Neural cell (in vitro differentiated cells): ENCODE data around the gene PCDH18. TPM values are rescaled to one million over a fixed set of nuclear protein-coding genes. Genes with fewer than 3 reads are reported as not detected.
"Not testable (repeated sequence)": the region's sequence is repeated elsewhere in the genome, so short reads cannot be mapped to it uniquely, and the experiment has no call there.

Experiments
- H2AFZ ChIP-seq: fragments of 200-600, 300-800 bp; sonication (generic), shearing (Covaris generic); 2 replicates; pipeline ENCODE4 v1.6.0; 2014; ENCODE audit warnings: low read depth, mild to moderate bottlenecking, antibody characterized with exemption, low read length, moderate library complexity
- H3F3A ChIP-seq: fragments of 200-600 bp; shearing (Covaris generic); 2 replicates; pipeline ENCODE4 v1.6.1; 2016; ENCODE audit warnings: mild to moderate bottlenecking, moderate library complexity, mixed read lengths, antibody characterized with exemption, low read length; ENCODE audit not compliant: insufficient read depth, poor library complexity, severe bottlenecking
- H3K27ac ChIP-seq: fragments of 200-600, 300-800 bp; sonication (generic), shearing (Covaris generic); 2 replicates; pipeline ENCODE4 v1.5.1; 2014; ENCODE audit warnings: mild to moderate bottlenecking, low read length, moderate library complexity
- H3K27me3 ChIP-seq: fragments of 300-800, 200-600 bp; sonication (generic), shearing (Covaris generic); 2 replicates; pipeline ENCODE4 v1.6.0; 2014; ENCODE audit warnings: mild to moderate bottlenecking, low read depth, low read length, moderate library complexity; ENCODE audit not compliant: insufficient read depth
- H3K36me3 ChIP-seq: fragments of 300-800, 200-600 bp; sonication (generic), shearing (Covaris generic); 2 replicates; pipeline ENCODE4 v1.5.1; 2014; ENCODE audit warnings: mild to moderate bottlenecking, antibody characterized with exemption, low read length, moderate library complexity; ENCODE audit not compliant: insufficient read depth
- H3K4me2 ChIP-seq: fragments of 300-800, 200-600 bp; sonication (generic), shearing (Covaris generic); 2 replicates; pipeline ENCODE4 v1.6.0; 2014; ENCODE audit warnings: mild to moderate bottlenecking, low read length
- H3K4me3 ChIP-seq: fragments of 300-800, 200-600 bp; sonication (generic), shearing (Covaris generic); 2 replicates; pipeline ENCODE4 v1.5.1; 2014; ENCODE audit warnings: mild to moderate bottlenecking, low read length, moderate library complexity
- H3K79me2 ChIP-seq: fragments of 200-600 bp; shearing (Covaris generic); replicated peaks from 2 replicates; pipeline ENCODE4 v1.6.0; 2014; ENCODE audit warnings: mild to moderate bottlenecking, low read length, moderate library complexity; ENCODE audit not compliant: insufficient read depth
- H3K9ac ChIP-seq: fragments of 300-800, 200-600 bp; sonication (generic), shearing (Covaris generic); 2 replicates; pipeline ENCODE4 v1.6.1; 2016; ENCODE audit warnings: mild to moderate bottlenecking, low read length, mixed read lengths
- H3K9me2 ChIP-seq: fragments of 200-600 bp; shearing (Covaris generic); 2 replicates; pipeline ENCODE4 v1.6.1; 2016; ENCODE audit warnings: mild to moderate bottlenecking, low read length, mixed read lengths; ENCODE audit not compliant: insufficient read depth
- H3K9me3 ChIP-seq: fragments of 200-600, 300-800 bp; sonication (generic), shearing (Covaris generic); 2 replicates; pipeline ENCODE4 v1.6.1; 2016; ENCODE audit warnings: mild to moderate bottlenecking, mixed run types, low read length, moderate library complexity, mixed read lengths
- H4K20me1 ChIP-seq: fragments of 200-600 bp; shearing (Covaris generic); 2 replicates; pipeline ENCODE4 v1.6.1; 2016; ENCODE audit warnings: mild to moderate bottlenecking, mixed run types; ENCODE audit not compliant: insufficient read depth
- EP300 ChIP-seq: fragments of 450-650 bp; conservative IDR thresholded peaks from 2 replicates; pipeline ENCODE4 v1.6.1; 2014; ENCODE audit warnings: antibody characterized with exemption, mild to moderate bottlenecking, moderate library complexity; ENCODE audit not compliant: poor library complexity, severe bottlenecking
- EZH2 ChIP-seq: fragments of 200-600, 300-800 bp; shearing (Covaris generic), sonication (generic); IDR thresholded peaks from 2 replicates; pipeline ENCODE4 v1.6.1; 2014; ENCODE audit warnings: antibody characterized with exemption, low read length, borderline replicate concordance, mild to moderate bottlenecking; ENCODE audit not compliant: insufficient read depth, poor library complexity, severe bottlenecking
- MXI1 ChIP-seq: fragments of 450-650 bp; conservative IDR thresholded peaks from 2 replicates; pipeline ENCODE4 v1.6.1; 2014; ENCODE audit warnings: antibody characterized with exemption, mild to moderate bottlenecking; ENCODE audit not compliant: poor library complexity, severe bottlenecking
- POLR2AphosphoS5 ChIP-seq: IDR thresholded peaks from 2 replicates; pipeline ENCODE4 v1.6.1; 2012
- RAD21 ChIP-seq: fragments of 450-650 bp; conservative IDR thresholded peaks from 2 replicates; pipeline ENCODE4 v1.6.1; 2014; ENCODE audit warnings: antibody characterized with exemption, mild to moderate bottlenecking, moderate library complexity
- SMC3 ChIP-seq: fragments of 450-650 bp; conservative IDR thresholded peaks from 2 replicates; pipeline ENCODE4 v1.6.1; 2014; ENCODE audit warnings: antibody characterized with exemption, mild to moderate bottlenecking, moderate library complexity; ENCODE audit not compliant: poor library complexity
- TAF1 ChIP-seq: IDR thresholded peaks from 2 replicates; pipeline ENCODE4 v1.6.1; 2012; ENCODE audit warnings: low read depth
- polyA plus RNA-seq: library from polyadenylated mRNA; depleted of rRNA; stranded (reverse); fragments of >200 nt; gene quantifications from 2 replicates; pipeline ENCODE4 v1.2.3, GENCODE V29; 2014
- TF ChIP-seq, protein P1 (sequence below): IDR thresholded peaks from 2 replicates; pipeline ENCODE4 v1.6.1; 2012; ENCODE audit warnings: borderline replicate concordance
- TF ChIP-seq, protein P2 (sequence below): fragments of 450-650 bp; IDR thresholded peaks from 2 replicates; pipeline ENCODE4 v1.5.1; 2014; ENCODE audit warnings: antibody characterized with exemption, mild to moderate bottlenecking, moderate library complexity; ENCODE audit not compliant: poor library complexity, severe bottlenecking

PCDH18 gene
- polyA plus RNA-seq, 1 donor from 2014 or later = 0.09 TPM

DNA sequence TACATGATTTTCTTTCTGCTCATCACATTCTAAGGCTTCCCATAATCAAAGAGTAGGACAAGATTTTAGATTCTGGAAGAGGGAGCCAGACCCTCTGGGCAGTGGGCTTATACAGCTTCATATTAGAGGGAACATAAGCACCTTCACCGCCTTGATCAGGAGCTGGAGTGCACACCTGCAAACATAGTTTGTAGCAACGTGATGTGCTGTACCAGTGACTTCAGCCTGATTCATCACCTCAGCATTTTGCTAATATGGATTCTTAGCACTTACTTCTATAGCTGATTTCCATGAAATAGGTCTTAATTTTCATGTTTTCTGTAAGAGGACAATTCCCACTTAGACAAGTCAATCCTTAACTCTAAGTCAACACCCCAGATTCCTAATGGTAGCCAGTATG is 36.7 kb downstream of the PCDH18 start:
- Histone ChIP-seq H3K79me2 (no peaks in the 10 kb centered on the region), H3K4me3 (no peak overlapping the region), H3F3A (no peaks in the 10 kb centered on the region), H3K27me3 (no peaks in the 10 kb centered on the region), H2AFZ (no peak overlapping the region), H3K4me2 (no peak overlapping the region), H3K9me2 (no peaks in the 10 kb centered on the region), H3K9ac (no peak overlapping the region), H3K36me3 (no peaks in the 10 kb centered on the region), H4K20me1 (no peaks in the 10 kb centered on the region), H3K27ac (no peak overlapping the region), H3K9me3 (no peaks in the 10 kb centered on the region)
- TF ChIP-seq POLR2AphosphoS5 (no peak), RAD21 (no peak), EZH2 (no peak), MXI1 (no peak), EP300 (no peak), TAF1 (no peak), SMC3 (no peak)
- TF ChIP-seq, protein P1, sequence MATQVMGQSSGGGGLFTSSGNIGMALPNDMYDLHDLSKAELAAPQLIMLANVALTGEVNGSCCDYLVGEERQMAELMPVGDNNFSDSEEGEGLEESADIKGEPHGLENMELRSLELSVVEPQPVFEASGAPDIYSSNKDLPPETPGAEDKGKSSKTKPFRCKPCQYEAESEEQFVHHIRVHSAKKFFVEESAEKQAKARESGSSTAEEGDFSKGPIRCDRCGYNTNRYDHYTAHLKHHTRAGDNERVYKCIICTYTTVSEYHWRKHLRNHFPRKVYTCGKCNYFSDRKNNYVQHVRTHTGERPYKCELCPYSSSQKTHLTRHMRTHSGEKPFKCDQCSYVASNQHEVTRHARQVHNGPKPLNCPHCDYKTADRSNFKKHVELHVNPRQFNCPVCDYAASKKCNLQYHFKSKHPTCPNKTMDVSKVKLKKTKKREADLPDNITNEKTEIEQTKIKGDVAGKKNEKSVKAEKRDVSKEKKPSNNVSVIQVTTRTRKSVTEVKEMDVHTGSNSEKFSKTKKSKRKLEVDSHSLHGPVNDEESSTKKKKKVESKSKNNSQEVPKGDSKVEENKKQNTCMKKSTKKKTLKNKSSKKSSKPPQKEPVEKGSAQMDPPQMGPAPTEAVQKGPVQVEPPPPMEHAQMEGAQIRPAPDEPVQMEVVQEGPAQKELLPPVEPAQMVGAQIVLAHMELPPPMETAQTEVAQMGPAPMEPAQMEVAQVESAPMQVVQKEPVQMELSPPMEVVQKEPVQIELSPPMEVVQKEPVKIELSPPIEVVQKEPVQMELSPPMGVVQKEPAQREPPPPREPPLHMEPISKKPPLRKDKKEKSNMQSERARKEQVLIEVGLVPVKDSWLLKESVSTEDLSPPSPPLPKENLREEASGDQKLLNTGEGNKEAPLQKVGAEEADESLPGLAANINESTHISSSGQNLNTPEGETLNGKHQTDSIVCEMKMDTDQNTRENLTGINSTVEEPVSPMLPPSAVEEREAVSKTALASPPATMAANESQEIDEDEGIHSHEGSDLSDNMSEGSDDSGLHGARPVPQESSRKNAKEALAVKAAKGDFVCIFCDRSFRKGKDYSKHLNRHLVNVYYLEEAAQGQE = no peak
- TF ChIP-seq, protein P2, sequence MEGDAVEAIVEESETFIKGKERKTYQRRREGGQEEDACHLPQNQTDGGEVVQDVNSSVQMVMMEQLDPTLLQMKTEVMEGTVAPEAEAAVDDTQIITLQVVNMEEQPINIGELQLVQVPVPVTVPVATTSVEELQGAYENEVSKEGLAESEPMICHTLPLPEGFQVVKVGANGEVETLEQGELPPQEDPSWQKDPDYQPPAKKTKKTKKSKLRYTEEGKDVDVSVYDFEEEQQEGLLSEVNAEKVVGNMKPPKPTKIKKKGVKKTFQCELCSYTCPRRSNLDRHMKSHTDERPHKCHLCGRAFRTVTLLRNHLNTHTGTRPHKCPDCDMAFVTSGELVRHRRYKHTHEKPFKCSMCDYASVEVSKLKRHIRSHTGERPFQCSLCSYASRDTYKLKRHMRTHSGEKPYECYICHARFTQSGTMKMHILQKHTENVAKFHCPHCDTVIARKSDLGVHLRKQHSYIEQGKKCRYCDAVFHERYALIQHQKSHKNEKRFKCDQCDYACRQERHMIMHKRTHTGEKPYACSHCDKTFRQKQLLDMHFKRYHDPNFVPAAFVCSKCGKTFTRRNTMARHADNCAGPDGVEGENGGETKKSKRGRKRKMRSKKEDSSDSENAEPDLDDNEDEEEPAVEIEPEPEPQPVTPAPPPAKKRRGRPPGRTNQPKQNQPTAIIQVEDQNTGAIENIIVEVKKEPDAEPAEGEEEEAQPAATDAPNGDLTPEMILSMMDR = no peak

- not testable (repeated sequence) for H4K20me1 ChIP-seq, H3K79me2 ChIP-seq, H3F3A ChIP-seq, H3K27me3 ChIP-seq, H2AFZ ChIP-seq, H3K27ac ChIP-seq, H3K4me2 ChIP-seq, H3K9me2 ChIP-seq, H3K36me3 ChIP-seq, H3K4me3 ChIP-seq, H3K9me3 ChIP-seq, H3K9ac ChIP-seq
Observed at GRCh38 chr4:137483313-137483959, 48.9 kb downstream of the PCDH18 start.

DNA sequence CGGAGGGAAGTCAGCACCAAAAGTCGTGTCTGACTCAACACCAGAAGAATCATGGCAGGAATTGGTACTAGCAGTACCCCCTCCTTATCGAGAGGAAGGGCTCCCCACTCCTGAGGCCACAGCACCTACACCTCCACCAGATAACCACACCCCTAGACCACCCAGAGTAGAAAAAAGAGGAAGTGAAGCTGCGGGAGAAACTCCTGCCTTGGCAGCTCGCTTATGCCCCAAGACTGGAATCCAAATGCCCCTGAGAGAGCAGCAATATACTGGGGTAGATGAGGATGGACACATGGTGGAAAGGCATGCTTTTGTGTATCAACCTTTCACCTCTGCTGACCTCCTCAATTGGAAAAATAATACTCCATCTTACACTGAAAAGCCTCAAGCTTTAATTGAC is 52.6 kb downstream of the PCDH18 start:
- H3K9me3 ChIP-seq, H3K9ac ChIP-seq, H3F3A ChIP-seq, H3K4me2 ChIP-seq, H3K9me2 ChIP-seq, H3K36me3 ChIP-seq, H3K4me3 ChIP-seq, H3K27ac ChIP-seq, H3K27me3 ChIP-seq, H4K20me1 ChIP-seq, H2AFZ ChIP-seq, H3K79me2 ChIP-seq: not testable (repeated sequence)
